Stimulated activated CD8-positive, alpha-beta memory T cell treated with anti-CD3 and anti-CD28 coated beads, Interleukin-7, amount 100 ng/mL, for 1 hour (primary cell): ENCODE results near the gene IFT122.
A peak's percentile ranks its signal among the peaks of the same experiment; 100 is the strongest.
"Not testable (repeated sequence)": the region's sequence is repeated elsewhere in the genome, so short reads cannot be mapped to it uniquely, and the experiment has no call there.

Experiments
- DNase-seq, 2 donors: peaks; one replicate each; pipeline ENCODE4 v3.0.0-alpha.2; 2020; ENCODE audit warnings: low read depth in 2 of 2

Gene IFT122

DNA sequence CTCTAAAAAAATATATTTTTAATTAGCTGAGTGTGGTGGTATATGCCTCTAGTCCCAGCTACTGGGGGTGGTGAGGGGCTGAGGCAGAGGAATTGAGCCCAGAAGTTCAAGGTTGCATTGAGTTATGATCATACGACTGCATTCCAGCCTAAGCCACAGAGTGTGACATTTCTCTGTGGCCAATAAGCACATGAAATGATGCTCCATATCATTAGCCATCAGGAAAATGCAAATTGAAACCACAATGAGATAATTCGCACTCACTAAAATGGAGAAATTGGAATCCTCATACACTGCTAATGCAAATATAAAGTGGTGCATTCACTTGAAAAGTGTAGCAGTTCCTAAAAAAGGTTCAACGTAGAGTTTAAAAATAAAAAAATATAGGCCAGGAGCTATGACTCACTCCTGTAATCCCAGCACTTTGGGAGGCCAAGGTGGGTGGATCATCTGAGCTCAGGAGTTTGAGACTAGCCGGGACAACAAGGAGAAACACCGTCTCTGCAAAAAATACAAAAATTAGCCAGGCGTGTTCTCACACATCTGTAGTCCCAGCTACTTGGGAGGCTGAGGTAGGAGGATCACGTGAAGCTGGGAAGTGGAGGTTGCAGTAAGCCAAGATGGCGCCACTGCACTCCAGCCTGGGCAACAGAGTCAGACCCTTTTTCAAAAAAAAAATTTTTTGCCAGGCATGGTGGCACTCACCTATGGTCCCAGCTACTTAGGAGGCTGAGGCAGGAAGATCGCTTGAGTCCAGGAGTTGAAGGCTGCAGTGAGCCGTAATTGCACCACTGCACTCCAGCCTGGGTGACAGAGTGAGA, 35.2 kb downstream of the IFT122 start:
- no peak for DNase-seq

DNA sequence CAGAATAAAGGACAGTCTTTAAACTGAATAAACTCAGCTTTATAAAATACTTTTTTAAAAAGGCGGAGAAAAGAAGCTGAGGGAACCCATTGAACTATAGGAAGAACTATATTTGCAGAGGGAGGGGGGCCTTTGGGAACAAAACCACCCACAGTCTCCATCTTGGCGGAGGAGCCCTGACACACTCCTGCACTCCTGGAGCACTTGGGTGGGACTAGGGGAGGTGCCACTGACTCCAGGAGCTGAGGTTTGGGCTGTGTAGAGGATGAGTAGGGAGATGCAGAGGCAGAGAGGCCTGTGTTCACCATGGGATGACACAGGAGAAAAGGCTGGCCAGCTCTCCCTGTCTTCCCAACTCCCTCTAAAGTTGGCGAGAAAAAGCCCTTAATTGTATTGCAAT, 35.8 kb downstream of the IFT122 start:
- no peak for DNase-seq

DNA sequence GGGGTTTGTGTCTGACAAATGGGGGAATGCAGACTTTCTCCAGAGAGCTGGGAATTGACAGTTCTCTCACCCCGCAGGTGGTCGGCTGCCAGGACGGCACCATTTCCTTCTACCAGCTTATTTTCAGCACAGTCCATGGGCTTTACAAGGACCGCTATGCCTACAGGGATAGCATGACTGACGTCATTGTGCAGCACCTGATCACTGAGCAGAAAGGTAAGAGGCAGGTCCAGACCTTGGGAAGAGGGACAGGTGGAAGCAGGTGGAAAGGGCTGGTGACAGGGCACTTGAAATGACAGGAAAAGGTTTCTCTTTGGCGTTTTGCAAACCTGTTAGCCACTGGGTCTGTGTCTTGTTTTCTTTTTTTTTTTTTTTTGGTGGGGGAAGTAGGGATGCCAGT, 36.6 kb downstream of the IFT122 start:
- no peak for DNase-seq

DNA sequence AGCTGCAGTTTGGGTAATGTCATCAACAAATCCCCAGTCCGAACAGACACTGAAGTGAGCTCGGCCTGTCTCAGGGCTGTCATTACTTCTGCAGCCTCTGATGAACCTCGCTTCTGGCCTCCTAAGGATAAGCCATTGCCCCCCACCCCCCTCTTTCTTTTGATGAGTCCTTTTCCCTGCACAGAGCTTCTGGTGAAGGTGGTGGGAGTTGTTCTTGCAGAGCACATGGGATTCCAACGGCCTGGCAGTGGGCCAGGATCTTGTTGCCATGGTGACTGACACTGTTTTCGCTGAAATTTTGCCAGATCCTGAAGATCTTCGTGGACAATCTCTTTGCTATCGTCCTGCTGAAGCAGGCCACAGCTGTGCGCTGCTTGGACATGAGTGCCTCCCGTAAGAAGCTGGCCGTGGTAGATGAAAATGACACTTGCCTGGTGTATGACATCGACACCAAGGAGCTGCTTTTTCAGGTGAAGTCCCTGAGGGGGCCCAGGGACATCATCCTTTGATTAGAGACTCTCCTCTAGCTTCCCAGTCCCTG, 41.3 kb downstream of the IFT122 start:
- DNase-seq: not testable (repeated sequence)

DNA sequence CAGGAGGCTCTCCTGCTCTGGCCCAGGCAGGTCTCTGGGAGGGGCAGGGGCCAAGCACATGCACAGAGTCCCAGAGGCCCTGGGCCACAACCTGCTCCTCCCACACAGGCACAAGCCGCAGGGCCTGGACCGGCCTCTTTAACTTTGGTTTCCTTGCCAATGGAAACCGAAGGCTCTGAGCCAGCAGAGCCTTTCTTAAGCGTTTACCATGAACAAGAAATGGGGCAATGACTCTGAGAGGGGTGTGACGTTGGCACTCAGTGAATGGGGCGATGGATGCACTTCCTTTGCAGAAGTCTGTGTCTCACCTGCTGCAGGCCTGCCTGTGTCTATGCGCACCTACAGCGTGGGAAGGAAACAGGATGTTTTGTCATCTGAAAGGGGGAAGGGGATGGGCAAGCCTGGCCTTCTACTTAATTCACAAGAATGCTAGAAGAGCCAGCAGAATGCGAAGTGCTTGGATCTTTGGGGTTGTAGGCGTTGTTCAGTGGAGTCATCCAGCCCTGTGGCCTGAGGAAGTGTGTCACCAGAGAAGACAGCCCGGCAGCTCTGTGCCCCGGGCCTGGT, 41.8 kb downstream of the IFT122 start:
- no peak for DNase-seq

DNA sequence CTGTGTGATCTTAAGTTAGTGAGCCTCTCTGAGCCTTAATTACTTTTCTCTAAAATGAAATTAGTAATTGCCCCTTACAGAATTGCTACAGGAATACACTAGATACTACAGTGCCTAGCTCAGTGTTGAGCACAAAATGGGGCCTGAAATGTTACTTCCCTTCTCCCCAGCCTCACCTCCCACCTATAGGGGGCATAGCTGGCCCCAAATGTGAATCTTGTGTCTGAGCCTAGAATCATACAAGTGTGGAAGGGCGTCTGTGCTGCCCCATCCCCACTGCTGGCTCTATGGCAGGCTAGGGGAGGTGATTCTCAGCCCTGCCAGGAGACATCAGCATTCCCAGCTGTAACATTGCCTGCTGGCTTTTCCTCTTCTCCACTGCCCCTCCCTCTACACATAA, 42.7 kb downstream of the IFT122 start:
- DNase-seq: no peak

DNA sequence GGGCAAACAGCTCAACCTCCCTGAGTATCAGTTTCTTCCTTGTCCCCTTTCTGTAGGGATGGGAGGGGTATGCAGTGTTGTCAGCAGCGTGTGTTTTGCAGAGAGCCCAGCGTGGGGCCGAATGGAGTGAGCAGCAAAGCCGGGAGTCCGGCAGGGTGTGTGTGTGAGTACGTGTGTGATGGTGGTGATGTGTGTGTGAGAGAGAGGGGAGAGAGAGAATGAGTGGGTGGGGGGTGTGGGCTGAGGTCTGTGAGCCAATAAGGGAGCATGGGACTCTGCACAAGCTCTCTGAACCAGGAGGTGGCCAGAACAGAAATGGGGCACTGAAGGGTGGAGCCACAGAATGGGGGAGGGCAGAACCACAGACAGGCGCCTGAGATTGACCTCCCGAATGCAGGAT, 43.8 kb downstream of the IFT122 start:
- no peak for DNase-seq

DNA sequence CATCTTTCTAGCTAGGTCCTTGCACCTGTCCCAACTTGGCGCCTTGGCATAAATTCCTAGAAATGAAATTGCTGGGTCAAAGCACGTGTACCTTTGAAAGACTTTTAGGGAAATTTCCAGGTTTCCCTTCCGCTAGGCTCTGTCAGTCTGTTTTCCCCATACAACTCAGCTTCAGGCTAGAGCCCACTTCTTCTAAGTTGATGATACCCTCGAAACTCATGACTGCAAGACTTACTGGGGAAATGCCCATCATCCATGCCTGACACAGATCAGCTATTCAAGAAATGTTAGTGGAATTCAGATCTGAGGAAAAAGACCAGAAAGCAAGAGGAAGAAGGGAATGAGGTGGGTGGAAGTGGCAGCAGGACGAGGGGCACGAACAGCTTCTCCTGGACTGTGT, 45.1 kb downstream of the IFT122 start:
- DNase-seq: not testable (repeated sequence)

DNA sequence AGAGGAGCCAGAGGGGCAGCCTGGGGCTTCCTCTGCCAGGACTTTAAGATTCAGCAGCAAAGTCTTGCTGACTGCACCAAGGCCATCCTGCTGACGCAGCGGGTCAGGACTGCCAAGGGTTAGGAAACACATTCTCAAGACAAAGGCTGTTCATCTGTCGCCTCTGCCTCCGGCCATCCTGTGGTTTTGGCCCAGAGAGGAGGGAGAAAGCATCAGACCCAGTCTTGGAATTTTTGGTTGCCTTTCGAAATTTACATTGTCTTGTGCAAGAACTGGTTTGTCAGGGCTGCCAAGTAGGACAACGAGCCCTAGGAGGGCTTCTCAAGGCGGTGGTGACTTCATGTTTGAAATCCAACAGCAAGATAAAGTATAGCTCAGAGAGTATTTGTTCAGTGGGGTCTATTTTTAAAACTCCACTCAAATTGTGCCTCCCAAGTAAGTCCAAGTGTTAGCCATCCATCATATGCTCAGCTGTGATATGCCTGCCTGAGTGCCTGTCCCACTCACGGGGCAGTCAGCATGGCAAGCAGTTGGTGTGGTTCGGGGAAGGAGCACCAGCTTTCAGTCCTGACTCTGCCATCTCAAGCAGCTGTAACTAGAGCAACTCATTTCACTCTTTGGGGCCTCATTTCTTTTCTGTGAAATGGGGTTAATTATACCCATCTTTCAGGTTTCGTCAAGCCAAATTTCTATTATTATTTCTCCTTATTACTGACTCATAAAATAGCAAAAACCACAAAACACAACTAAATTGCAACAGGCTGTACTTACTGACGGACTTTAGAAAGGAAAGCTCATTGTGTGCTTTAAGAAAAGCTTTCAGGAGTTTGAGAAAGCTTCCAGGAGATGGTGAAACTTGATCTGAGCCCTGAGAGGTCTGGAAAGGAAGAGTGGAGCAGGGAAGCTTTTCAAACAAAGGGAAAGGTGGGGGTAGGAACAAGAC, 46.0 kb downstream of the IFT122 start:
- DNase-seq: no peak

DNA sequence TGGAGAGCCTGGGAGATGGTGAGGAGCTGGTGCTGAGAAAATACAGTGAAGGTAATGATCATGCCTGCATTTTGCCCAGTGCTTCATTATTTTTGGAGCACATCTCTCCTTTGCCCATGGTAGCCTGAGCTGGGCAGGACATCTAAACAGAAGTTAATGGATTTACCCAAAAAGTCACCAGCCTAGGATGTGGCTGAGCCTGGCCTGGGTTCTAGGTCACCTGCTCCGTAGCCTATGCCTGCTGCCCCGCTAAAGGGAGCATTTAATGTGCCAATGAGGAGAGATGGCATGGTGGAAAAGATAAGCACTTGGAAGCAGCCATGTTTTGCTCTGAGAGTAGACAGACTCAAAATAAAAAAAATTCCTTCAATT, 46.6 kb downstream of the IFT122 start:
- no peak for DNase-seq

DNA sequence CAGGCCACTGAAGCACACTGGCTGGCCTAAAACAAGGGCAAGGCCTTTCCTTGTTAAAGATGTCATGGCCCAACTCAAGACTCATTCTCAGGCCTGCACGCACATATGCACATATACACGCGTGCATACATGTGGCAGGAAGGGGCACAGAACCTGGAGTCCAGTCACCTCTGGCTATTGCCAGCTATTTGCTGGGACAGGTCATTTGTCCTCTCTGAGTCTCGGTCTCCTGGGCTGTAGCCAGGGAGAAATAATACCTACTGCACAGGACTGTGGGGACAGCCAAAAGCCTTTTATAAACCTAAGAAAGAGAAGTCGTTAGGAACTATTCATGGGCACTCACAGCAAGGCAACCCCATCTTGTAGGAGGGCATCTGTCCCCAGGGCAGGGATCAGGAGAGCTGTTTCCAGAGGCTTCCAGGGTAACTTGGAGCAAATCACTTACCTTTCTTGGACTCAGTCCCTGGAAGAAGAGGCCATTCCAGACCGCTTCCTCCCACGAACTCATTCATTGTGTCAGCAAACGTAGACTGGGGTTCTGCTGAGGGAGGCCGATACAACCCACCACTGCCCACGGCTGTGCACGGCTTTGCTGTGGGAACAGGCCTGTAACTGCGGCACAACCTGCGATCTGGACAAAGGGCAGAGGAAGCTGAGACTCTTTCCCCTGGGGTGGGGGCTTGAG, 47.3 kb downstream of the IFT122 start:
- DNase-seq: no peak

DNA sequence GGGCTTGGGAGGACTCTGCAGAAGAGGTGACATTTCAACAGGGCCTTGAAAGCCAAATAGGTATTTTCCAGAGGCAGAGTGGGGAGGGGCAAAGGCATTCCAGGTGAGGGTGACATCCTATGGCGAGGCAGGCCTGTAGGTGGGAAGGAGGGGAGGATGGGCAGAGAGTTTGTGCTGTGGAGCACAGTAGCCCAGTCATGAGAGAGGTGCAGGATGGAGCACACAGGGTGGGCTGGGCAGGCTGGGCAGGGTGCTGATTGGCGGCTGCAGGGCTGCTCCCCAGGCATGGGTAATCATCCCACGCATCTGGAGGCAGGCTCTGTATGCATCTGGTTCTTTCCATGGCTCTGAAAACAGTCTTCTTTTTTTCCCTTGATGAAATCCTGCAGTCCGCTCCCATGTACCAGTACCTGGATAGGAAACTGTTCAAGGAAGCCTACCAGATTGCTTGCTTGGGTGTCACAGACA, 47.9 kb downstream of the IFT122 start:
- DNase-seq: not testable (repeated sequence)

DNA sequence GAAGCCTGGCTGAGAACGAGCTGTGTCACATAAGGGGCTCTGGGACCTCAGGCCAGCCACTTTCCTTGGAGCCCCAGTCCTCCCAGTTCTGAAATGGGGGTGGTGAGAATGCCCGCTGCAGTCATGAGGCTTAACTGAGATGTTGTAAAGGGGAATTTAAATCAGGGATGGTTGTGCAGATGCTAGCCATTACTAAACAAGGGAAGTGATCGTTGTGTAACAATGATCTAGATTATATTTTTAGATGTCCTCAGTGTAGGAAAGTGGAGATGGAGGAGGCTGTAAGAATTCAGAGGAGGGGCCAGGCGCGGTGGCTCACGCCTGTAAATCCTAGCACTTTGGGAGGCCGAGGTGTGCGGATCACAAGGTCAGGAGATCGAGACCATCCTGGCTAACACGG, 49.2 kb downstream of the IFT122 start:
- DNase-seq: not testable (repeated sequence)

DNA sequence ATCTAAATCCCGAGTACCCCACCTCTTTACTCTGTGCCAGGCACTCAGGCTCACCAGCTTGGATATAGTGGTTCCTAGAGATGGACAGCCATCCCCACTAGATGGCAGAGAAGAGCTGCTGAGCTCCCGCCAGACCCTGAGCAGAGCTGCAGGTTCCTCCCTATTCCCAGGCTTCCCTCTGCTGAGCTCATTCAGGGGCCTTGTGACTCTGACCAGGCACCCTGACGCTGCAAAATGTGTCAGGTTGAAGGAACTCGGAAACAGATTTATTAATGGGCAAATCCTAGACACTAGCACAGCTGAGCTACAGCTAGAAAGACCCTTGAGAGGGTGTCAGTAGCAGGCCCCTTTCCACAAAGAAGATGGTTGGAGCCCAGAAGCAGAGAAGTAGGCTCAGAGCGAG, 50.2 kb downstream of the IFT122 start:
- peak; percentile 15 to 20 for DNase-seq

DNA sequence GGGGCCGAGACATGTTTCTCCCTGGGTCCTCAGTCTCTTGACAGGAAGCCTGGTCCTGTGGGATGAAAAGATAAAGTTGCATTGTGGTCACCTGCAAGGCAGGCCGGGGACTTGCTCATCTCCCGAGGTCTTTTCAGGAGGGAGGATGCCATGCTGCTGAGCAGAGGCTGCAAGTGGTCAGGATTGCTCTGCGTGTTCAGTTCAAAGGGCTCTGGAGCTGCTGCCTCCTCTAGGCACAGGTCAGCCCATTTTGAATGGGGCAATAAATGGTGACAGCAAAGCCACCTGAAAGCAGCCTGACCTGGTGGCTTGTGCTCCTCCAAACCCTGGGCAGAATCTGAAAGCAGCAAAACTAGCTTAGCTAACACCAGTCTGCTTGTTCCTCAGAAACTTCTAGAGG, 51.1 kb downstream of the IFT122 start:
- not testable (repeated sequence) for DNase-seq

DNA sequence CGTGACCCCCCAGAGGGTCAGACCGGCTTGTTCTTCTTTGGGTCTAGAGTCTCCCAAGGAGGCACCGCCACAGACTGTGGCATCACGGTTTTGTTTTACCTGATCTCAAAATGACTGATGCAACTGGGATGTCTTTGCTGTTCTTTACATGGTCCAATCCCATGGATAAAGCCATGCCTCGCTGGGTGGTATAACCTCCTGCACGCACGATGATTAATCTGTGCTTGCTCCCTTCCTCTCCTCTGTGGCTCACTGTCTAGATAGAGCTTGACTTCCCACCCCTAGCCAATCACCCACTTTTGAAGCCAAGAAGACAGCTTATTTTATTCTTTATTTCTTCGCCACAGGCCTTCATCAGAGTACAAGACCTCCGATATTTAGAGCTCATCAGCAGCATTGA, 51.8 kb downstream of the IFT122 start:
- DNase-seq: no peak

DNA sequence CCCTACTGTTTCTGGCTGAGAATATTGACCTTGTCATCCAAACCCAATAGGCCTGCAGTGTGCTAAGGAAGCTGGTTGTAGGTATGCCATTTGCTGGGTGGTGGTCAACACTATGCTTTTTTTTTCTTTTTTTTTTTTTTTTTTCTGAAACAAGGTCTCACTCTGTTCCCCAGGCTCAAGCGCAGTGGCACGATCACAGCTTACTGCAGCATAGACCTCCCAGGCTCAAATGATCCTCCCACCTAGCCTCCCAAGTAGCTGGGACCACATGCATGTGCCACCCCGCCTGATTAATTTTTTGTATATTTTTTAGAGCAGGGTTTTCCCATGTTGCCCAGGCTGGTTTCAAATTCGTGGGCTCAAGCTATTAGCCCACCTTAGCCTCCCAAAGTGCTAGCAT, 52.7 kb downstream of the IFT122 start:
- no peak for DNase-seq

DNA sequence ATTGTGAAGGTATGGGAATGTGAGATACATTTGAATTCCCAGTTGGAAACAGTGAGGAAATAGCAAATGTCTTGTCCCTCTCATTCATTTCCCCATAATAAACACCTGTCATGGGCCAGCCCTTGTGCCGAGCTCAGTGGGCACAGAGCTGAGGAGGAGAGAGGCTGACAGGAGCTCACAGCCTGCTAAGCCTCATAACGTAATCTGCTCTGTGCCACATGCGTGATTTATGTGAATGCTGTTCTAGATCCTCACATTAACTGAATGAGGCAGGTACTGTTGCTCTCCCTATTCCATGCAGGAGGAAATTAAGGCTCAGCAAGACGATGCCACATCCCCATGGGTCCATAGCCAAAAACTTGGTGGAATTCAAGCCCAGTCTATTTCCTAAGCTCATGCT, 53.2 kb downstream of the IFT122 start:
- no peak for DNase-seq

DNA sequence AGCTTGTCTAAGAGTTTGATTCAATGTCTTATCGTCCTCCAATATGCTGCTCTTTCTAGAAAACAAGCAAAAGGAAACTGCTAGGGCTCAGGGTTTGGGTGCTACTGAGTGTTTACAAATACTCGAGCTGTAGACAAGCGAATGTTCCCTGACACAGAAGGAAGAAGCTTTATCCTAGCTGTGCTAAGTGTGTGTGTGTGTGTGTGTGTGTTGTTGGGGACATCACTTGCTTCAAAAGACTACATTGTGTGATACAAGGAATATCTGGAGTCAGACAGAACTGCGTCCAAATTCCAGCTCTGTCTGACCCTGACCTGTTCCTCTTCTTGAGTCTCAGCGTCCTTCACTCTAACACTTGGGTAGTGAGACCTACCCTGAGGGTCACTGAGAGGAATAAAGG, 54.5 kb downstream of the IFT122 start:
- DNase-seq: not testable (repeated sequence)

DNA sequence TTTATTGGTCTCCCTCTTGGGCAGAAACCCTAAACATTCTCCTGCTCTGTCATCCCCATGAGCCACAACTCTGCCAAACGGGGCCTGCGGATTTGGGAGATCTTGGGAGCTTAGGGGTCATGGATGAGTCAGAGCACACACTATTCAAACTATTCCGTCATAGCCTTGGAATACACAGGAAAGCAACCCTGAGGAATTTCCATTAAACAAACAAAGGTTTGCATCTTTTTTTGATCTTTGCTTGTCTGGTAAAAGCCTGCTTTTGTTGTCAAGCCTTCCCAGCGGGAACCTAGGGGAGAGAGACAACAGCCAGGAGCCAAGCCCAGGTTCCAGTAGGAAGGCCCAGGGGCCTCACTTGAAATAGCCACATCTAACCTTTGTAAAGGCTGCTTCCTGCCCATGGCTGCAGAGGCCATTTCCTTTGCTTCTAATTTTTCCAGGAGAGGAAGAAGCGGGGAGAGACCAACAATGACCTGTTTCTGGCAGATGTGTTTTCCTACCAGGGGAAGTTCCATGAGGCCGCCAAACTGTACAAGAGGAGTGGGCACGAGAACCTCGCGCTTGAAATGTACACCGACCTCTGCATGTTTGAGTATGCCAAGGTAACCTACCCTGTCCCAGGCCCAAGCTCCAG, 55.1 kb downstream of the IFT122 start:
- not testable (repeated sequence) for DNase-seq

DNA sequence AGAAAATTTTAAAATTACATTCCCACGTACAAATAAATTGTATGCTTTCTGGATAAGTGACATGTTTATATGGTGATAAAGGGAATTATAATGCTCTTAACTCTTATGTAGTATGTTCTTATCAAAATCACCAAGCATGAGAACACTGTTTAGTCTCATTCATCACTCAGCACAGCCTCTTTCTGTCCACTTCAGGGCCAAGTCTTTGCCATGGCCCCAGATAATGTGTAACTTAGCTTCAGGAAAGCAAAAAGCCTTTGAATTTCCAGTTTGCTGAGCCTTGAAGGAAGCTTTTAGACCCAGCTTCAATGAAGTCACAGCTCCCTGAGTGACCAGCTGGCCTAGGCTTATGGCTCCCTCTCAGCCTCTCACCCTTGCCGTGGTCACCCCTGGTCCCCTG, 57.9 kb downstream of the IFT122 start:
- not testable (repeated sequence) for DNase-seq
